HL-60 (cell line): ENCODE data around the gene CTF1.
"Not testable (repeated sequence)": the region's sequence is repeated elsewhere in the genome, so short reads cannot be mapped to it uniquely, and the experiment has no call there.

ENCODE experiments used
- DNase-seq, 2 experiments: peaks; one replicate each; pipeline ENCODE4 v3.0.0-alpha.2; 2010 to 2020; ENCODE audit warnings: low read depth in 1 of 2, low spot score in 1 of 2
- H3K27ac ChIP-seq: fragments of 250-450 bp; sonication (Bioruptor Pico); replicated peaks from 2 replicates; pipeline ENCODE4 v1.5.1; 2020; ENCODE audit warnings: mild to moderate bottlenecking, moderate library complexity
- H3K27me3 ChIP-seq: fragments of 250-450 bp; sonication (Bioruptor Pico); 2 replicates; pipeline ENCODE4 v1.5.1; 2021; ENCODE audit warnings: mild to moderate bottlenecking, moderate library complexity; ENCODE audit not compliant: insufficient read depth, poor library complexity, severe bottlenecking
- H3K4me3 ChIP-seq: replicated peaks from 2 replicates; pipeline ENCODE4 v1.5.1; 2011; ENCODE audit warnings: mild to moderate bottlenecking, control low read depth, low read length; ENCODE audit not compliant: insufficient read depth
- CTCF ChIP-seq: IDR thresholded peaks from one replicate; pipeline ENCODE4 v1.5.1; 2011; ENCODE audit warnings: low read length, control low read depth, inconsistent platforms; ENCODE audit not compliant: insufficient read depth
- GABPA ChIP-seq: IDR thresholded peaks from 2 replicates; pipeline ENCODE4 v1.6.1; 2012; ENCODE audit warnings: low read depth
- POLR2AphosphoS5 ChIP-seq: IDR thresholded peaks from 2 replicates; pipeline ENCODE4 v1.6.1; 2012; ENCODE audit warnings: low read depth
- REST ChIP-seq: IDR thresholded peaks from 2 replicates; pipeline ENCODE4 v1.6.1; 2012; ENCODE audit warnings: low read depth; ENCODE audit not compliant: insufficient replicate concordance
- SPI1 ChIP-seq: IDR thresholded peaks from 2 replicates; pipeline ENCODE4 v1.6.1; 2012; ENCODE audit warnings: low read depth, mild to moderate bottlenecking, borderline replicate concordance

The CTF1 gene

DNA sequence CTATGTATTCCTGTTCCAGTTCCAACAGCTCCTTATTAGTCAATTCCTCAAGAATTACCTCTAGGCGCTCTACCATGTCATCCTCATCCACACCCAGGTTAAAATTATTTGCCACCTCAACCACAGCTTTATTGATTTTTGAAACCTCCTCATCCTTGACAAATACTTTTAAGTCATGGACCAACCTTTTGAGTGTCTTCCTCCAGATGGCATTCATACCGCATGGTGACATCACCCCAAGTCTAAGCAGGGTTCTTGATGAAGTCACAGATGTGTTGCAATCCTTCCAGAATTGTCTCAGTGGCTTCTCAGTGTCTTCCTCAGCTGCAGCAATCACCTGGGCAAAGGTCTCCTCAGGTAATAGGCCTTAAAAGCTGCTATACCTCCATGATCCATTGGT is 42.7 kb upstream of the CTF1 start:
- DNase-seq: peak in 1 of 2 experiments; percentile 41
- Histone ChIP-seq H3K27me3 (no peaks in the 10 kb centered on the region), H3K27ac (no peak overlapping the region), H3K4me3 (no peak overlapping the region)
- no peak for TF ChIP-seq REST
- TF ChIP-seq POLR2AphosphoS5: no peak
- TF ChIP-seq SPI1: no peak
- no peak for TF ChIP-seq GABPA
- TF ChIP-seq CTCF: no peak

- no peak overlapping the region for H3K4me3 ChIP-seq
- TF ChIP-seq REST (no peak), POLR2AphosphoS5 (no peak), SPI1 (no peak), GABPA (no peak), CTCF (no peak)
- H3K27ac ChIP-seq: no peak overlapping the region
- no peaks in the 10 kb centered on the region for H3K27me3 ChIP-seq
- no peak for DNase-seq
Observed at GRCh38 chr16:30858111-30858495, 38.3 kb upstream of the CTF1 start.

DNA sequence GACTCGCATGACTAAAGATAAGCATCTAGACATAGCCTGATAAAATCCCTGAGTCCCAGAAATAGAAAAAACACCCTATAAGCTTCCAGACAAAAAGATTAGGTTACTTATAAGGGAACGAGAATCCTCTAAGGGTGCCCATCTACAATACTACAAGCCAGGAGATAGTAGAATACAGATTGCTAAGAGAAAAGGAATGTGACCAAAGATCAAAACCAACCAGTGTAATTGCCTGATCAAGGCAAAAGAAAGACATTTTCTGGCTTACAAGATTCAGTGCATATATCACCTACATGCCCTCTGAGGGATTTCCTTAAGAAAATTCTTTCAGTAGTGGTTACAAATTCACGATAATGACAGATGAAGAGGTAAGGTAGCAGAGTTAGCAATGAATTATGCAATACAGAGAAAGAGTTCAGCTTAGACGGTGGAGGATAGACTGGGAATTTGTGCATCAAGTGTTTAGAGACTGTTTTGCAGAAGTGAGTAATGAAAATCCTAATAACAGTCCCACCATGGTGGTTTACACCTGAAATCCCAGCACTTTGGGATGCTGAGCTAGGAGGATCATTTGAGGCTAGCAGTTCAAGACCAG is 37.5 kb upstream of the CTF1 start:
- no peak for TF ChIP-seq POLR2AphosphoS5
- TF ChIP-seq CTCF: no peak
- TF ChIP-seq REST: no peak
- TF ChIP-seq SPI1: no peak
- Histone ChIP-seq H3K27me3 (no peaks in the 10 kb centered on the region), H3K27ac (no peak overlapping the region), H3K4me3 (no peak overlapping the region)
- DNase-seq: no peak

GRCh38 chr16:30860729-30861128 is 35.7 kb upstream of the CTF1 start:
- H3K4me3 ChIP-seq, H3K27ac ChIP-seq, H3K27me3 ChIP-seq, DNase-seq: not testable (repeated sequence)

- not testable (repeated sequence) for H3K27ac ChIP-seq, H3K4me3 ChIP-seq, H3K27me3 ChIP-seq, DNase-seq
Observed at GRCh38 chr16:30863178-30863577, 33.2 kb upstream of the CTF1 start.
